ENCODE data around the gene FOXP3. TPM values are rescaled to one million over a fixed set of nuclear protein-coding genes. Genes with fewer than 3 reads are reported as not detected.

FOXP3 gene
- total RNA-seq, 4 donors from 2014 or later: 0.66 TPM; not detected in 3

GRCh38 chrX:49266523-49267445 lies 2.3 kb upstream of the FOXP3 start:
- no peaks in the 10 kb centered on the region for H3K36me3 ChIP-seq
- H3K27me3 ChIP-seq: no peaks in the 10 kb centered on the region
- peaks cover 0 to 10% (median 5%) of the 10 kb centered on the region in 4 donors for H3K4me1 ChIP-seq
- DNase-seq: no peak
- H3K27ac ChIP-seq: no peak overlapping the region
- H3K4me3 ChIP-seq: no peak overlapping the region
- H3K9me3 ChIP-seq: no peaks in the 10 kb centered on the region
- TF ChIP-seq, protein P1, sequence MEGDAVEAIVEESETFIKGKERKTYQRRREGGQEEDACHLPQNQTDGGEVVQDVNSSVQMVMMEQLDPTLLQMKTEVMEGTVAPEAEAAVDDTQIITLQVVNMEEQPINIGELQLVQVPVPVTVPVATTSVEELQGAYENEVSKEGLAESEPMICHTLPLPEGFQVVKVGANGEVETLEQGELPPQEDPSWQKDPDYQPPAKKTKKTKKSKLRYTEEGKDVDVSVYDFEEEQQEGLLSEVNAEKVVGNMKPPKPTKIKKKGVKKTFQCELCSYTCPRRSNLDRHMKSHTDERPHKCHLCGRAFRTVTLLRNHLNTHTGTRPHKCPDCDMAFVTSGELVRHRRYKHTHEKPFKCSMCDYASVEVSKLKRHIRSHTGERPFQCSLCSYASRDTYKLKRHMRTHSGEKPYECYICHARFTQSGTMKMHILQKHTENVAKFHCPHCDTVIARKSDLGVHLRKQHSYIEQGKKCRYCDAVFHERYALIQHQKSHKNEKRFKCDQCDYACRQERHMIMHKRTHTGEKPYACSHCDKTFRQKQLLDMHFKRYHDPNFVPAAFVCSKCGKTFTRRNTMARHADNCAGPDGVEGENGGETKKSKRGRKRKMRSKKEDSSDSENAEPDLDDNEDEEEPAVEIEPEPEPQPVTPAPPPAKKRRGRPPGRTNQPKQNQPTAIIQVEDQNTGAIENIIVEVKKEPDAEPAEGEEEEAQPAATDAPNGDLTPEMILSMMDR (IDR thresholded peaks at IDR 0.05): no peak
- TF ChIP-seq POLR2A (IDR thresholded peaks at IDR 0.05): no peak

DNA sequence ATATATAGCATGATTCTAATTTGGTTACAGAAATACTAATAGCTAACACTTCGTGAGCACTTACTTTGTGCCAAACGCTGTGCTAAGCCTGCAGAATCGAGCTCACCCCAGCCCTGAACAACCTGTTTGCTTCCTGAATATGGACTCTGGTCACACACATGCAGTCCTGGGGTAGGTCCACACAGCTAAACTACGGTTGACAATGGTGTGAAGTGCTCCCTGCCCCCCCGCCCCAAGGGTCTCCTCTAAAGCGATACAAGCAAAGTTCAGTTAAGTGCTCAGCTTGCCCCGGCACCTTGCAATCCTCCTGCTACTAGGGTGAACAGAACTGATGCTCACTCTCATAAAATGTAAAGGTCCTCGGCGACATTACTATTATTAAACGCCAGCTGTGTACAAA lies 879 bp downstream of the FOXP3 start:
- no peak for DNase-seq
- Histone ChIP-seq H3K4me1 (no peaks in the 10 kb centered on the region), H3K27me3 (no peaks in the 10 kb centered on the region), H3K9me3 (no peaks in the 10 kb centered on the region), H3K4me3 (no peak overlapping the region), H3K36me3 (no peaks in the 10 kb centered on the region), H3K27ac (no peak overlapping the region)
- TF ChIP-seq, protein P1 (IDR thresholded peaks at IDR 0.05): no peak
- no peak for TF ChIP-seq POLR2A (IDR thresholded peaks at IDR 0.05)

DNA sequence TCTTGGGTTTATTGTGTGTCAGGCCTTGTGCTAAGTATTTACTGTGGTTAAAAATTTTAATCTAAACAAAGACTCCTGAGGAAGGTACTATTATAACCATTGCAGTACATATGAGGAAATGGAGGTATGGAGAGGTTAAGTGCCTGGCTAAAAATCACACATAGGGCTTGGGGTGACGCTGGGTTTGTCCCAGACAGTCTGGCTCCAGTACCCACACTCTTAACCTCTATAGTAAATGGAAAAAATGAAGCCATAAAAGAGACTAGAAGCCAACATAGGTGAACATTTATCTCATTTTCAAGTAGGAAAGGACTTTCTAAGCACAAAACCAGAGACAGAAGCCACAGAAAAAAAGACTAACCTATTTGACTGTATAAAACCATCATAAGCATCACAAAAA lies 1.9 kb downstream of the FOXP3 start:
- Histone ChIP-seq H3K9me3 (no peaks in the 10 kb centered on the region), H3K36me3 (no peaks in the 10 kb centered on the region), H3K4me3 (no peak overlapping the region), H3K27me3 (no peaks in the 10 kb centered on the region), H3K27ac (no peak overlapping the region), H3K4me1 (no peaks in the 10 kb centered on the region)
- DNase-seq: no peak
- TF ChIP-seq, protein P1 (IDR thresholded peaks at IDR 0.05): no peak

DNA sequence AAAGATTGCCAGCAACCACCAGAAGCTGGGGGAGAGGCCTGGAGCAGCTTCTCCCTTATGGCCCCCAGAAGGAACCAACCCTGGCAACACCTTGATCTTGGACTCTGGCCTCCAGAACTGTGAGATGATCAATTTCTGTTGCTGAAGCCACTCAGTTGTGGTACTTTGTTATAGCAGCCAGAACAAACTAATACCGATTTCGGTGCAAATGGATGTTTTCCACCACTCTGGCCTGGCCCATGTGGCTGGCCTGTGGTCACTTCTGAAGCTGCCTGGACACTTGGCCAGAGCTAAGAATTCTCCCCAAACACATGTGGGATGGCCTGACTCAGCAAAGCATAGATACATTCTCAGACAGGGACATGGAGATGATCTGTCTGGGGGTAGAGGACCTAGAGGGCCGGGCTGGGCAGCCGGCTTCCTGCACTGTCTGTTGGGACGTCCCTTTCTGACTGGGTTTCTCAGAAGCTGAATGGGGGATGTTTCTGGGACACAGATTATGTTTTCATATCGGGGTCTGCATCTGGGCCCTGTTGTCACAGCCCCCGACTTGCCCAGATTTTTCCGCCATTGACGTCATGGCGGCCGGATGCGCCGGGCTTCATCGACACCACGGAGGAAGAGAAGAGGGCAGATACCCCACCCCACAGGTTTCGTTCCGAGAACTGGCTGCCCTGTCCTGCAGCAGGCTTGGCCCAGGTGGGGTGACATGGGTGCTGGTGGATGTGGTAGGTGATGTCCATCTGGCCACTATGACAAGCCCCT lies 4.1 kb downstream of the FOXP3 start:
- TF ChIP-seq POLR2A (IDR thresholded peaks at IDR 0.05): no peak
- TF ChIP-seq, protein P1 (IDR thresholded peaks at IDR 0.05): no peak
- H3K27me3 ChIP-seq: no peaks in the 10 kb centered on the region

DNA sequence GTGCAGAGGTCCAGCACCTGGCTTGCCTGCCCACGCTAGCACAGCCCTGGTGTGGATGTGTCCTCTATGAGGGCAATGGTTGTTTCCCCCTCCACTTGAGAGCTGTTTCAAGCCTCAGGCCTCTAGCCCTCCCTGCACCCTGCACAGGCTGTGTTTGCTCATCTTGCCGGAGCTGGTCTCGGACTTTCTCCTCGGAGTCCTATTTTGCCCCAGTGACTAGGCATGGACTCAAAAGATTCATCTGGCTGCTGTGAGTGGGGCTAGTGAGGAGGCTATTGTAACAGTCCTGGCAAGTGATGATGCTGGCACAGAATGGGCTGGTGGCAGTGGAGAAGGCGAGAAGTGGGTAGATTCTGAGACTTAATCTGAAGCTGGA lies 5.8 kb downstream of the FOXP3 start:
- Histone ChIP-seq H3K9me3 (no peaks in the 10 kb centered on the region), H3K36me3 (no peaks in the 10 kb centered on the region), H3K4me3 (no peak overlapping the region), H3K27ac (no peak overlapping the region), H3K4me1 (peaks cover 0 to 5% (median 0%) of the 10 kb centered on the region in 4 donors), H3K27me3 (no peaks in the 10 kb centered on the region)
- no peak for TF ChIP-seq POLR2A (IDR thresholded peaks at IDR 0.05)
- TF ChIP-seq, protein P1 (IDR thresholded peaks at IDR 0.05): no peak
- no peak for DNase-seq

More for the DNA sequence above, 4.1 kb downstream of the FOXP3 start:
- Histone ChIP-seq H3K27ac (no peak overlapping the region), H3K36me3 (no peaks in the 10 kb centered on the region), H3K4me3 (no peak overlapping the region), H3K9me3 (no peaks in the 10 kb centered on the region), H3K4me1 (peaks cover 0 to 5% (median 0%) of the 10 kb centered on the region in 4 donors)
- no peak for DNase-seq

Measured in Peyer's patch (tissue), 4 donors.